GM12878 (cell line): ENCODE data around the gene EDN2. TPM values are rescaled to one million over a fixed set of nuclear protein-coding genes. Genes with fewer than 3 reads are reported as not detected.
A peak's percentile ranks its signal among the peaks of the same experiment; 100 is the strongest.

Source experiments
- ATAC-seq: fragments of 200-7000 bp; cut with Tn5 transposase; 3 replicates; pipeline ENCODE4 v1.9.1; 2020; ENCODE audit warnings: mild to moderate bottlenecking, moderate library complexity
- BruUV-seq: library from RNA; stranded (reverse); fragments of 400-500 nt; replicated peaks from 2 replicates; lab custom pipeline; 2021; lab: Mats Ljungman, UMichigan
- CTCF ChIA-PET: fragments of 300-600 bp; sonication (Branson Sonifier 250); formaldehyde crosslinking; extraction: SDS; loops from one replicate; lab custom pipeline; 2021; ENCODE audit warnings: inconsistent platforms; lab: Yijun Ruan, JAX
- POLR2A ChIA-PET: fragments of 350-600 bp; formaldehyde crosslinking; extraction: SDS; loops from one replicate; lab custom pipeline; 2021; ENCODE audit warnings: inconsistent platforms; lab: Charles Lee
- RAD21 ChIA-PET: fragments of 300-600 bp; sonication (Branson Sonifier 250); formaldehyde crosslinking; loops from one replicate; lab custom pipeline; 2023; ENCODE audit warnings: antibody characterized with exemption; ENCODE audit not compliant: unreplicated experiment; lab: Charles Lee
- SMC1A ChIA-PET: fragments of 300-600 bp; sonication (Branson Sonifier 250); formaldehyde crosslinking; loops from one replicate; lab custom pipeline; 2023; ENCODE audit not compliant: unreplicated experiment, uncharacterized antibody; lab: Charles Lee
- DNase-seq: peaks from one replicate; pipeline ENCODE4 v3.0.0-alpha.2; 2011; ENCODE audit warnings: low read depth, low spot score
- FAIRE-seq: peaks from 3 replicates; lab custom pipeline; 2011; peaks lifted over from hg19 to GRCh38; lab: Jason Lieb, UNC
- H2AFZ ChIP-seq: 2 replicates; pipeline ENCODE4 v1.6.0; 2011; ENCODE audit warnings: low read depth, low read length, control low read depth; ENCODE audit not compliant: control insufficient read depth
- H3K27ac ChIP-seq: 2 replicates; pipeline ENCODE4 v1.5.1; 2011; ENCODE audit warnings: control low read depth; ENCODE audit not compliant: control insufficient read depth, insufficient read depth
- H3K27me3 ChIP-seq, 2 experiments: replicated peaks in 1 of 2; 2 replicates each; pipeline versions ENCODE4 v1.6.0 to v1.6.1; 2011; ENCODE audit warnings: low read length in 1 of 2; ENCODE audit not compliant: control insufficient read depth in 2 of 2, insufficient read depth in 2 of 2
- H3K36me3 ChIP-seq, 2 experiments: 2 replicates each; pipeline ENCODE4 v1.5.1; 2011; ENCODE audit warnings: low read length in 1 of 2; ENCODE audit not compliant: control insufficient read depth in 2 of 2, insufficient read depth in 2 of 2
- H3K4me1 ChIP-seq: 2 replicates; pipeline ENCODE4 v1.6.1; 2011; ENCODE audit warnings: mild to moderate bottlenecking, low read length, moderate library complexity, mixed read lengths; ENCODE audit not compliant: control insufficient read depth, insufficient read depth
- H3K4me2 ChIP-seq: 2 replicates; pipeline ENCODE4 v1.6.0; 2011; ENCODE audit warnings: control low read depth; ENCODE audit not compliant: control insufficient read depth, insufficient read depth
- H3K4me3 ChIP-seq: fragments of 200-600 bp; sonication (generic); 2 replicates; pipeline ENCODE4 v1.5.1; 2016
- H3K79me2 ChIP-seq: 2 replicates; pipeline ENCODE4 v1.6.0; 2011; ENCODE audit warnings: low read length; ENCODE audit not compliant: control insufficient read depth, insufficient read depth
- H3K9ac ChIP-seq: 2 replicates; pipeline ENCODE4 v1.8.0; 2011; ENCODE audit warnings: low read length, control low read depth, mixed read lengths; ENCODE audit not compliant: control insufficient read depth, insufficient read depth
- H3K9me3 ChIP-seq: replicated peaks from 3 replicates; pipeline ENCODE4 v1.5.1; 2011; ENCODE audit warnings: mild to moderate bottlenecking, low read length; ENCODE audit not compliant: control insufficient read depth, insufficient read depth
- H4K20me1 ChIP-seq: 2 replicates; pipeline ENCODE4 v1.6.0; 2011; ENCODE audit not compliant: control insufficient read depth, insufficient read depth
- BCL3 ChIP-seq: IDR thresholded peaks from 2 replicates; pipeline ENCODE4 v1.6.1; 2011; ENCODE audit warnings: borderline replicate concordance, low read depth, mild to moderate bottlenecking, moderate library complexity, low read length; ENCODE audit not compliant: insufficient read depth, poor library complexity, severe bottlenecking
- BRCA1 ChIP-seq: IDR thresholded peaks from 2 replicates; pipeline ENCODE4 v1.6.1; 2011; ENCODE audit warnings: low read depth, low read length, improper control_type of control experiment
- RB1 ChIP-seq: fragments of 450-650 bp; formaldehyde crosslinking; IDR thresholded peaks from 2 replicates; pipeline ENCODE4 v1.6.1; 2017; ENCODE audit warnings: mild to moderate bottlenecking, borderline replicate concordance
- WGBS: methylation state at CpG from one replicate; pipeline ENCODE4 v1.1.6; 2016; ENCODE audit warnings: low lambda C conversion rate; ENCODE audit not compliant: insufficient replicate concordance, insufficient coverage; ENCODE audit errors: missing lambda C conversion rate; 5-methylcytosine and 5-hydroxymethylcytosine counted together
- in situ Hi-C: fragments of 300-500 bp; cut with MboI; formaldehyde crosslinking; loops from 9 replicates; pipeline ENCODE4 v1.14.3; 2018; ENCODE audit warnings: mixed read lengths
- intact Hi-C: fragments of 100-400 bp; cut with micrococcal nuclease; formaldehyde crosslinking; loops from one replicate; pipeline ENCODE4 v1.14.2; 2022; ENCODE audit not compliant: unreplicated experiment
- polyA plus RNA-seq, 11 experiments: library from polyadenylated mRNA; depleted of rRNA in 4 of 11; unstranded in 6 of 11; stranded (reverse) in 5 of 11; fragments of >200 nt; fragmentation: Nextera tagmentation in 4 of 11; fragmentation: Illumina TruSeq in 1 of 11; extraction: Ambion mirVana in 4 of 11; extraction: Trizol in 1 of 11; gene quantifications; 1 replicate in 1 of 11; 2 replicates in 10 of 11; pipeline versions ENCODE4 v1.2.1 to v1.2.3, GENCODE V29; 2011 to 2016; ENCODE audit warnings: inconsistent platforms in 2 of 11, missing spikeins in 2 of 11, low read depth in 1 of 11
- total RNA-seq, 4 experiments: library from RNA; depleted of rRNA in 3 of 4; stranded (reverse); fragments of >200 nt in 3 of 4; fragmentation: Illumina TruSeq in 1 of 4; extraction: Trizol in 1 of 4; gene quantifications; 2 replicates each; pipeline versions ENCODE4 v1.2.1 to v1.2.3, GENCODE V29; 2013 to 2021
- TF ChIP-seq, protein P1 (sequence below): fragments of 450-650 bp; IDR thresholded peaks from 2 replicates; pipeline ENCODE4 v1.6.1; 2017; ENCODE audit warnings: low read depth, mild to moderate bottlenecking, moderate library complexity

Gene EDN2
- total and polyA plus RNA-seq, 10 of the 15 experiments (the other 5 are each of a cell fraction or from before 2014, with no cell fraction given) = 0.11 to 1.5 (median 0.43) TPM; not detected in 1

DNA sequence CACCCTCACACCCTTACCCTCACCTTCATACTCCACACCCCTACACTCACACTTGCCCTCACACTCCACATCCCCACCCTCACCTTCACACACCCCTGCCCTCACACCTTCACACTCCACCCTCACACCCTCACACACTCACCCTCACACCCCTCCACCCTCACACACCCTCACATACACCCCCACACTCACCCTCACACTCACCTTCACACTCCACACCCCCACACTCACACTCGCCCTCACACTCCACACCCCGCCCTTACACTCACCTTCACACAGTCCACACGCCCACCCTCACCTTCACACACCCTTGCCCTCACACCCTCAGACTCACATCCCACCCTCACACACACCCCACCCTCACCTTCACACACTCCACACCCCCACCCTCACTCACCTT lies 43.6 kb upstream of the EDN2 start (continued):
- TF ChIP-seq, protein P1, sequence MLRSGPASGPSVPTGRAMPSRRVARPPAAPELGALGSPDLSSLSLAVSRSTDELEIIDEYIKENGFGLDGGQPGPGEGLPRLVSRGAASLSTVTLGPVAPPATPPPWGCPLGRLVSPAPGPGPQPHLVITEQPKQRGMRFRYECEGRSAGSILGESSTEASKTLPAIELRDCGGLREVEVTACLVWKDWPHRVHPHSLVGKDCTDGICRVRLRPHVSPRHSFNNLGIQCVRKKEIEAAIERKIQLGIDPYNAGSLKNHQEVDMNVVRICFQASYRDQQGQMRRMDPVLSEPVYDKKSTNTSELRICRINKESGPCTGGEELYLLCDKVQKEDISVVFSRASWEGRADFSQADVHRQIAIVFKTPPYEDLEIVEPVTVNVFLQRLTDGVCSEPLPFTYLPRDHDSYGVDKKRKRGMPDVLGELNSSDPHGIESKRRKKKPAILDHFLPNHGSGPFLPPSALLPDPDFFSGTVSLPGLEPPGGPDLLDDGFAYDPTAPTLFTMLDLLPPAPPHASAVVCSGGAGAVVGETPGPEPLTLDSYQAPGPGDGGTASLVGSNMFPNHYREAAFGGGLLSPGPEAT = no peak
- no peak for TF ChIP-seq RB1

DNA sequence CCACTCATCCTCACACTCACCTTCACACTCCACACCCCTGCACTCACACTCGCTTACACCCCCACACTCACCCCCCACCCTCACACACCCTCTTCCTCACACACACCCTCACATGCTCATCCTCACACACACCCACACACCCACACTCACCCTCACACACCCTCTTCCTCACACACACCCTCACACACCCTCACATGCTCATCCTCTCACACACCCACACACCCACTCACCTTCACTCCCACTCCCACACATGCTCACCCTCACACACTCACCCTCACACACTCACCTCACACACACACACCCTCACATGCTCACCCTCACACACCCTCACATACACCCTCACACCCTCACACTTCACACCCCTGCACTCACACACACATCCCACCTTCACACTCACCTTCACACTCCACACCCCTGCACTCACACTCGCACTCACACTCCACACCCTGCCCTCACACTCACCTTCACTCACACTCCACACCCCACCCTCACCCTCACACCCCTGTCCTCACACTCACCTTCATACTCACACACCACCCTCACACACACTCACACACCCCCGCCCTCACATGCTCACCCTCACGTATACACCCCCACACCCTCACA lies 42.6 kb upstream of the EDN2 start:
- SMC1A ChIA-PET = no interaction called here
- no peak overlapping the region for H2AFZ ChIP-seq
- no peaks in the 10 kb centered on the region for H3K27me3 ChIP-seq
- no peaks in the 10 kb centered on the region for H3K79me2 ChIP-seq
- 100% methylated on average over 2 of the region's 4 CpGs for WGBS
- BruUV-seq = no TSS peak
- H3K4me2 ChIP-seq = no peak overlapping the region
- H3K4me1 ChIP-seq = no peaks in the 10 kb centered on the region
- TF ChIP-seq BRCA1 (no peak), BCL3 (peak; percentile 7)
- CTCF ChIA-PET = no interaction called here
- POLR2A ChIA-PET = no interaction called here
- intact Hi-C loops (no loop called here), in situ Hi-C loops (no loop called here)
- RAD21 ChIA-PET = no interaction called here
- H3K9me3 ChIP-seq = no peaks in the 10 kb centered on the region; the same call in 1 of the 3 replicates
- no peak overlapping the region for H3K4me3 ChIP-seq
- H4K20me1 ChIP-seq = no peaks in the 10 kb centered on the region
- DNase-seq (no peak), FAIRE-seq (no peak), ATAC-seq (no peak)
- no peaks in the 10 kb centered on the region; a peak in 1 of 4 replicates for H3K36me3 ChIP-seq
- no peak overlapping the region for H3K27ac ChIP-seq
- H3K9ac ChIP-seq = no peak overlapping the region
